NK-92 (cell line): ENCODE measurements around the gene SYCP2.

Experiments
- DNase-seq: peaks from one replicate; lab custom pipeline; 2025; ENCODE audit not compliant: unreplicated experiment; lab: John Stamatoyannopoulos, UW

Gene SYCP2

GRCh38 chr20:59945731-59946130, 12.3 kb upstream of the SYCP2 start:
- DNase-seq: no peak

DNA sequence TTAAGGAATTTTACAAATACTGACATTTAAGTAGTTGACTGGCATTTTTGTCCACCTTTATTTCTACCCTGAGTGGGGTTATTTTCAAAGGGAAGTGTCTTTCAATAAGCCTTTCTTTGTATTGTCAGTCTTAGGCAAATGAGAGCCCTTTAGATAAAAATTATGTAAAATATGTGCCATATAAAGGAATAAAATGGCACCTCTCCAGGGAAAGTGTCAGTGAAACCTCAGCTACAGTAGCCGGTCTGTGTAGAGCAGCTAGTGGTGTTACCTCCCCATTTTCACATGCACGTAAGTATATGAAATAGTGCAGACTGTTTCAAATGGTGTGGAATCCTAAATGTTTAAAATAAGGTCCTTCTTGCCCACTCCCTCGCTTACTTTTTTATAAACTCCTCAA, 11.7 kb upstream of the SYCP2 start:
- DNase-seq: no peak

DNA sequence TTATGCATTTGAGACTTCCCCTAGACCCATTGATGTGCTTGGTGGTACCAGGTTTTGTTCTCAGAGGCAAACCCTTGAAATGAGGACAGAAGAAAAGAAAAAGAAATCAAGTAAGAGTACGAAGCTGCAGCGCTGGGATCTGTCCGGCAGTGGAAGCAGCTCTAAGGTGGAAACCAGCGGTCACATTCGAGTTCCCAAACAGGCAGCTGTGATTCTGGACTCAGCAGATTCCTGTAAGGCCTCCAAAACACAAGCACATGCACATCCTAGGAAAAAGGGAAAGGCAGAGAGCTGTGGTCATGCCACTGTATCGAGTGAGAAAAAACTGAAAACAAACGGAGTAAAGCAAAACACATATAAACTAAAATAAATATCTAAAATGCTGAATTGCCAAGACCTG, 11.3 kb upstream of the SYCP2 start:
- DNase-seq: no peak

DNA sequence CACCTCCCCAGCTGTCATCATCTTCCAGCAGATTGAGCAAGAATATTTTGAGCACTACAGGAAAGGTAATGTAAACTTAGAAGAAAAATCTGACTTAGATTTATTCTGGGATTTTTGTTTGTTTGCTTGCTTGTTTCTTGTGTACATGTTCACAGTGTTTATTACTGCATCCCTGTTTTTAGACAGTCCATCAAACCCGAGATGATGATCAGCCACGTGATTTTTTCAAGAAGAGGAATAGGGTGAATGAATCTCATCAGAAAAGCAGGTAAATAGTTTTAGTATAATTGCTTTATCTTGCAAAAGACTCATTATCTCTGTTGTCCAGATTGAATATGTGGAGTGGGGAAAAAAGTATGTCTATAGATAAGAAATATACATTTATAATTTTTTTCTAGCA, 8.8 kb upstream of the SYCP2 start:
- DNase-seq: no peak

DNA sequence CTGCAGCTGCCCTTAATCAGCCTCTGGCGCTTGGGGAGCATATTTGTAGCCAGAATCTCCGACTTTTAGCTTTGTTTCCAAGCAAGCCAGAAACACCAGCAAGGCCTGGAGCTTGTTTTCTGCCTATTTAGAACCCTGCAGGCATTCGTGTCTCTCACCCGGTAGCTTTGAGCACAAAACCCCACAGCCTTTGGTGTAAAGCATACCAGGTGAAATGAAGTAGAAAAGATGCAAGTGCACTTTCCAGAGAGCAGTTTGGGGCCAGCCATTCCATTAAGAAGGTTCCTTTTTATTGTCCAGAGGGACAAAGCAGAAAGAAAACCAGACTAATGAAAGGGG, 7.5 kb upstream of the SYCP2 start:
- no peak for DNase-seq

GRCh38 chr20:59940129-59940955, 6.9 kb upstream of the SYCP2 start, which contains the start of the genes FAM217B and PPP1R3D:
FAM217B (plus strand) TSS chr20:59940389; CDS start chr20:59943944, 3,555 bp downstream.
PPP1R3D (minus strand) TSS chr20:59940305; CDS start chr20:59939931, 374 bp downstream.
- no peak for DNase-seq

GRCh38 chr20:59939879-59940128, 6.4 kb upstream of the SYCP2 start:
- DNase-seq: no peak

DNA sequence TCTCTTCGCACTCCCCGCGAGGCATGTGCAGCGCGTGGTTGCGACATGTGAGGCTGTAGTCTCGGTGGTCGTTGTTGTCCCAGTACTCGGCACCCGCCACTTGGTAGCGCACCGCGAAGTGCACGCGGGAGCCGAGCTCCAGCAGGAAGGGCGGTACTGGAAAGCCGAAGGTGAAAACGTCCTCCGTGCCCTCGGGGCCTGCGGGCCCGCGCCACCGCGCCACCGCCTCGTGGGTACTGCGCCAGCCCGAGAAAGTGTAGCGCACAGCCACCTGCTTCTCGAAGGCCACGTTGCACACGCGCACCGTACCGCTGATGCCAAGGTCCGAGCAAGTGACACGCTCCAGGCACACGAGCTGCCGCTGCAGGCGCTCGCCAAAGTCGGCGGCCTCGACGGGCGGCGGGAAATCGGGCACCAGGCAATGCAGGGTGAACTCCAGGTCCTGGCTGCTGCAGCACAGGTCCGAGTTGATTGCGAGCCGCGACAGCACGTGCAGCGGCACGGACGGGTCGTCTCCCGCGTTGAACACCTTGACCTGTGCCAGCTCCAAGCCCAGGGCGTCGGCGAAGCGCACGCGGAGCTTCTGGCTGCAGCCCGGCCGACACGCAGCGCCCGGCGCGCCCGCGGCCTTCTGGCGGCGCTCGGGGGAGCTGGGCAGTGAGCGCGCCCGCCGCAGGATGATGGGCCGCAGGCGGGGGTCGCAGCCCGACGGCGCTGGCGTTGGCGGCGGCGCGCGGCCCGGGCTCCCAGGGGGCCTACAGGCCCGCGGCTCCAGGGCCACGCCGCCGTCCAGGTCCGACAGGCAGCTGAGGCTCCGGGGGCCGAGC, 5.8 kb upstream of the SYCP2 start:
- DNase-seq: no peak

DNA sequence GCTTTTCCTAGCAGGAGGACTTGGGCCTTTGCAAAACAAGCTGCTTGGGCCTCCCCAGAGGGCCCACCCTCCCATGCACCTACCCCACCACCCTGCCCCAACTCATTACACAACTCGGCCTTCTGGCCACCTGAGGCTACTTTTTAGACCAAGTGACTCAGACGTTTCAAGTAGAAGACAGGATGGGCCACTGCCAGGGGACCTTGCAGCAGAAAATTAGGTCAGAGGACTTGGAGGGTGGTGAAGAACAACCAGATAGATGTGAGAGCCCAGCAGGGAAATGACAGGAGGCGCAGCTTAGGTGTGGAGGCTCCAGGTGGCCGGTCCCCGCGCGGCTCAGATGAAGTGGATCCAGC, 5.2 kb upstream of the SYCP2 start:
- DNase-seq: no peak

DNA sequence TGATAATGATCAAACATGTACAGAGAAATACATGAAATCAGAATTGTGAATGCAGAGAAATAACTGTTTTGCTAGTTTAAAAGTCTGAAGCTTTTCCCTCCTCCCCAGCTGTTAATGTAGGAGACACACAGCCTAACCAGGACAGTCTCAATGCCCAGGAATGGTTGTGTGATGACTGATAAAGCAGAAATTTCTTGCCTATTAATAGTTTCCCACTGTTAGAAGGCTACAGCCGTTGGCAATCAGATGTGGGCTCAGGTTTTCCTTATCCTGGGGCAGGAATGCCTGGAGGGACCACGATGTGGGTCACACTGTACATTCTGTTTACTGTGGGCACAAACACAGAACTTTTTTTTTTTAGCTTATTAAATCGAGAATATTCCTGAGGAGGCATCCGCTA, 4.8 kb upstream of the SYCP2 start:
- DNase-seq: no peak

GRCh38 chr20:59937150-59937549, 3.7 kb upstream of the SYCP2 start:
- DNase-seq: no peak

DNA sequence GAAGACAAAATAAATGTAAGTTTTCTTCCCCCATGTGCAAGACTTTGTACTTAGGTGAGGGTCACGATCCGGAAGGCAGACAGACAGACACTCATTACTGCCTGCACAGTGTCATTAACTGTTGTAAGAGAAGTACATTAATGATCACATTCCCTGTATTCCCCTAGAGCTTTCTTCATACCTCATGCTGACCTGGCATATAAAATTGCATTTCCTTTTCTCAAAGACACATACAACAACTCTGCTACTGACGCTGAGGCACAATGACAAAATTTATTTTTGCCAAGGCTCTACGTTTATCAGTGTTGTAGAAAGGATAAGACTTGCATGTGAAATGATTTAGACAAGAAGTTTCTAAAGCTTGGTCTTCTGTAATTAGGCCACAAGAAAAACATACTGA, 3.0 kb upstream of the SYCP2 start:
- no peak for DNase-seq

DNA sequence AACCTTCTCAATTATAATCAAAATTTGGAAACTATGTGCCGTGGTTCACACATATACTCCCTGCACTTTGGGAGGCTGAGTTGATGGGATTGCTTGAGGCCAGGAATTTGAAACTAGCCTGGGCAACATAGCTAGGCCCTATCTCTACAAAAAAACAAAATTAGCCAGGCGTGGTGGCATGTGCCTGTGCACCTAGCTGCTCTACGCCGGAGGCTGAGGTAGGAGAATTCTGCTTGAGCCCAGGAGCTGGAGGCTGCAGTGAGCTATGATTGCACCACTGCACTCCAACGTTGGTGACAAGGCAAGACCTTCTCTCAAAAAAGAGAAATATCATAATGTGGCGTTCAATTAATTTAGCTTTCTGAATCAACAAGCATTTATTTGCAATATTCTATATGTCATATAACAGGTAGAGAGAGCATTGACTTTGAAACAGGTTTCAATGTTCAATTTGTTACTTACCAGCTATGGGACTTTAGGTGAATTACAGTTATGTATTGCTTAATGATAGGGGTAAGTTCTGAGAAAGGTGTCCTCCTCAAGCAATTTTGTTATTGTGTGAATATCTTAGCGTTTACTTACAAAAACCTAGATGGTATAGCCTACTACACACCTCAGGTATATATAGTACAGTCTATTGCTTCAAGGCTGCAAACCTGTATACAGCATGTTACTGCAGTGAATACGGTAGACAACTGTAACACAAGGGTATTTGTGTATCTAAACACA, 2.2 kb upstream of the SYCP2 start:
- DNase-seq: no peak

DNA sequence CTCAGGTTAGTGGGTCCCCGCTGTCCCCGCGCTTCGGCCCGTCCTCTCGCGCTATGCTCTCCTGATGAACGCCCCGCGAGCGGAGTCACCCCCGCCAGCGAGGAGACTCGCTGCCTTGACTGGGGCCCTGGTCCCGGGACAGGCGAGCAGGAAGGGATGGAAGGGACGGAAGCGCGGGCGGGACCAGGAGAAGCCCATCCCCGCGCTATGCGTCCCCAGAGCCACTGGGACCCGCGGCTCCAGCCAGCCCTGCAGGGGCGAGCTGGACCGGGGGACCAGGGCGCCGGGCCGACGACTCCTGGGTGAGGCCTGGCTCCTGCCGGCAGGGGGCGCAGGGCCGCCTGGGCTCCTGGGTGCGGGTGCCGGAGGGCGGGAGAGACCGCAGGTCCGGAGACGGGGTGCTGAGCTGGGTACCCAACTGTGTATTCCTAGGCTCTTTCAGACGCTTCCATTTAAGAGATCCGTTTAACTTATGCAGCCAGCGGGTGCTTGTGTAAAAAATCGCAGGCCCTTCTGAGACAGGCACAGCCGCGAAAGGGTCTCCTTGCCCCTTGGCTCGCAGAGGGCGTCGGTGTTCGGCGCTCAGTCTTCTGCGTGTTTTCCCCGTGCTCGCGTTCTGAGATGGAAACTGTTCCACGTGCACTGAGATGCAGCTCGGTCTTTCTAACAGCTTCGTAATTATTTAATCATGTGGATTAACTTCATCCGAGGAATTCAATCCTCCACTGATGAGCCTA, 580 bp upstream of the SYCP2 start:
- no peak for DNase-seq

DNA sequence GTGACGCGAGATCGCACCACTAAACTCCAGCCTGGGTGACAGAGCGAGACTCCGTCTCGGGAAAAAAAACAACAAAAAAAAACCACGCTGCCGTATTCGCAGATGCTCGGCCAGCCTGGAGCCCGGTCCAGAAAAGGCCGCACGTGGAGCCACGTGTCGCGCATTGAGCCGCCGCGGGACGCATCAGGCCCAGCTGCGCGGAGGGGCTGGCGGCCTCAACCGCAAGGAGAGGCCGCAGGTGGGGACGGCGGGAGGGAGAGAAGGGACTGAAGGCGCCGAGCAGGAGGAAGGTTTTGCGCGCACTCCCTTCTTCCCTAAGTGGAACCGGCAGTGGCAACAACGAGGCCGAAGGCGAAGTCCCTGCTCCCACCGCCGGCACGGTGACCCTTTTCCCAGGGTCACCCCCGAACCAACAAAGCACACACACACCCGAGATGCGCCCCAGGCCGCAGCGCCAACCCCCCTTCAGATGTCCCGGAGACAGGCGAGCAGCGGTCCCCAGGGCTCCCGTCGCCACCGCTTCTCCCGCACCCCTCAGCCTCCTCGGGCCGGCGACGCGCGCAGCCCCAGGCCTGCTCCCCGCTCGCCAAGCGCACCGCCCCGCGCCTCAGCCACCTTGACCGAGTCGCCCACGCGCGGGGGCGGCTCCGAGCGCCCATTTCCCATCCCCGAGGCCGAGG, 681 bp downstream of the SYCP2 start:
- DNase-seq: no peak

- no peak for DNase-seq
Observed at GRCh38 chr20:59931511-59932312, 1.7 kb downstream of the SYCP2 start.

DNA sequence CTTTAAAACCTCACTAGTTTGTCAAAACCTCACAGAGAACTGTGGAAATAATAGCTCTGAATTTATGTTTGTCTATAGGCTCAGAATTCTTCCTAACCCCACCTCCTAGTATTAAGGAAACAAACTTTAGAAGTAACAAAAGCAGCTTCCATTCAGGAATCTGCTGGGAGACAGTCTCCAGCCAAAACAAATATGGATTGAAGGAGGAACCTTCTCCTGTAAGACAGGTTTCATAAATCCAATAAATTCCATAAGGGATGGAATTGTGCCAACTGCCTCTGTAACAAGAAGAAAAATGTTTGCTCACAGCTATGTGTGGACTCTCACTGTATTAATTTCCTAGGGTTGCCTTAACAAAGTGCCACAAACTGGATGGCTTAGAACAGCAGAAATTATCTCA, 7.5 kb downstream of the SYCP2 start:
- DNase-seq: no peak

- no peak for DNase-seq
Observed at GRCh38 chr20:59925359-59925758, 8.1 kb downstream of the SYCP2 start.

DNA sequence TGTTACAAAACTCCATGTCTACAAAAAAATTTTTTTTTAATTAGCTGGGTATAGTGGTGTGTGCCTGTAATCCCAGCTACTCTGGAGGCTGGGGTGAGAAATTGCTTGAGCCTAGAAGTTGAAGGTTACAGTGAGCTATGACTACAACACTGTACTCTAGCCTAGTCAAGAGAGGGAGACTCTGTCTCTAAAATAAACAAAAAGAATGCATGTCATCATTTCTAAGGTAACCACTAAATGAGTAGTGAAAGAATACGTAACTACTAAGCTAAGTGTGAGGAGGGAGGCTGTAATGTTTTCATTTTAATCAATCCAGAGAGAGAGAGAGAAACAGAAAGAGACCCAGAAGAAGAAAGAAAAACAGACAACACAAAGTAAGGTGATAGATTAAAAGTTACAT, 9.9 kb downstream of the SYCP2 start:
- no peak for DNase-seq

DNA sequence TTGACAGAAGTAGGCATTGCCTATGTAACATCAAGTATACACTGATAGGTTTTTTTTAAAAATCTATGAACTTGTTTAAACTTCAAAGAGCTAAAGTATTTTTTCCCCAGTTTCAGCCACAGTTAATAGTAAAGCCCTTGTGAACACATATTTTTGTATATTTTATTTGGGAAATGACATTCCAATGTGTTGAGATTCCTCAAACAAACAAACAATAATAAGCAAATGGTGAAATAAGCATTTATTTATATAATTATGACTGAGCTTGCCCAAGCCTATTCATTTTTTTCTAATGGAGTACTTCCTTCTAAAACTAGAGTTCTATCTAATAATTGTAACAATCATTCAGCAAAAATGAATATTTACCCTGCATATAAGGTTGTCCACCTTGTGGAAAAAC, 12.5 kb downstream of the SYCP2 start:
- DNase-seq: no peak
